RWPE2 (cell line): ENCODE results near the gene SNW1.
"Not testable (repeated sequence)": the region's sequence is repeated elsewhere in the genome, so short reads cannot be mapped to it uniquely, and the experiment has no call there.

ENCODE experiments used
- ATAC-seq: fragments of 200-7000 bp; cut with Tn5 transposase; 3 replicates; pipeline ENCODE4 v1.9.1; 2021; ENCODE audit warnings: low read depth
- DNase-seq: peaks from one replicate; pipeline ENCODE4 v3.0.0-alpha.2; 2020; ENCODE audit warnings: low spot score
- H3K27ac ChIP-seq: fragments of 450-650 bp; 2 replicates; pipeline ENCODE4 v1.5.1; 2017; ENCODE audit warnings: mild to moderate bottlenecking; ENCODE audit not compliant: poor library complexity, severe bottlenecking
- H3K27me3 ChIP-seq: fragments of 250-450 bp; sonication (Bioruptor Pico); 2 replicates; pipeline ENCODE4 v1.5.1; 2021; ENCODE audit warnings: mild to moderate bottlenecking, moderate library complexity; ENCODE audit not compliant: insufficient read depth, poor library complexity, severe bottlenecking
- H3K36me3 ChIP-seq: fragments of 250-450 bp; sonication (Bioruptor Pico); 2 replicates; pipeline ENCODE4 v1.5.1; 2020; ENCODE audit warnings: low read depth, mild to moderate bottlenecking, moderate library complexity
- H3K4me1 ChIP-seq: fragments of 250-450 bp; sonication (Bioruptor Pico); 2 replicates; pipeline ENCODE4 v1.5.1; 2021; ENCODE audit warnings: mild to moderate bottlenecking, moderate library complexity; ENCODE audit not compliant: insufficient read depth, poor library complexity, severe bottlenecking
- H3K4me3 ChIP-seq: fragments of 250-450 bp; sonication (Bioruptor Pico); 2 replicates; pipeline ENCODE4 v1.5.1; 2021; ENCODE audit warnings: mild to moderate bottlenecking, moderate library complexity; ENCODE audit not compliant: severe bottlenecking
- H3K9me3 ChIP-seq: fragments of 250-450 bp; sonication (Bioruptor Pico); 2 replicates; pipeline ENCODE4 v1.5.1; 2021; ENCODE audit warnings: mild to moderate bottlenecking, moderate library complexity; ENCODE audit not compliant: severe bottlenecking
- TF ChIP-seq, protein P1 (sequence below): fragments of 450-650 bp; IDR thresholded peaks from one replicate; pipeline ENCODE4 v1.5.1; 2017; ENCODE audit warnings: mild to moderate bottlenecking, moderate library complexity; ENCODE audit not compliant: poor library complexity, severe bottlenecking

SNW1 gene

DNA sequence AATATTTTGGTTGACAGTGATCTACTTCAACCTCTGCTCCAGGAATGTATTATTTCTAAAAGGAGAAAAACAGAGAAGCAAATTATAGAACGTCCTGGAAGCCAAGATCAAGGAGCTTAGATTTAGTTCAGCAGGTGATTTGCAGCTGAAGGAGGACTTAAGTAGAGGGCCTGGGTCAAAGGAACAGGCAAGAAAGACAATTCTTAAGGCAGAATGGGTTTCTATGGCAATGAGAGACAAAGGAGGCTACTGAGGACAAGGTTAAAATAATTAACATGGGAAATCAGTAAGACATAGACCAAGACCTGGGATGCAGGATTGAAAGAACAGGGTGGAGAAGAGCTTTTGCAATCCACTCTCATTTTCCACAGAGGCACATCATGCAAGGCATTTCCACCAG lies 2.4 kb upstream of the SNW1 start:
- no peak for ATAC-seq
- Histone ChIP-seq H3K4me3 (no peak overlapping the region), H3K36me3 (peaks cover 13% of the 10 kb centered on the region), H3K4me1 (peaks cover 8% of the 10 kb centered on the region), H3K27ac (no peak overlapping the region), H3K27me3 (no peaks in the 10 kb centered on the region), H3K9me3 (no peaks in the 10 kb centered on the region)
- TF ChIP-seq, protein P1, sequence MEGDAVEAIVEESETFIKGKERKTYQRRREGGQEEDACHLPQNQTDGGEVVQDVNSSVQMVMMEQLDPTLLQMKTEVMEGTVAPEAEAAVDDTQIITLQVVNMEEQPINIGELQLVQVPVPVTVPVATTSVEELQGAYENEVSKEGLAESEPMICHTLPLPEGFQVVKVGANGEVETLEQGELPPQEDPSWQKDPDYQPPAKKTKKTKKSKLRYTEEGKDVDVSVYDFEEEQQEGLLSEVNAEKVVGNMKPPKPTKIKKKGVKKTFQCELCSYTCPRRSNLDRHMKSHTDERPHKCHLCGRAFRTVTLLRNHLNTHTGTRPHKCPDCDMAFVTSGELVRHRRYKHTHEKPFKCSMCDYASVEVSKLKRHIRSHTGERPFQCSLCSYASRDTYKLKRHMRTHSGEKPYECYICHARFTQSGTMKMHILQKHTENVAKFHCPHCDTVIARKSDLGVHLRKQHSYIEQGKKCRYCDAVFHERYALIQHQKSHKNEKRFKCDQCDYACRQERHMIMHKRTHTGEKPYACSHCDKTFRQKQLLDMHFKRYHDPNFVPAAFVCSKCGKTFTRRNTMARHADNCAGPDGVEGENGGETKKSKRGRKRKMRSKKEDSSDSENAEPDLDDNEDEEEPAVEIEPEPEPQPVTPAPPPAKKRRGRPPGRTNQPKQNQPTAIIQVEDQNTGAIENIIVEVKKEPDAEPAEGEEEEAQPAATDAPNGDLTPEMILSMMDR: no peak
- no peak for DNase-seq

DNA sequence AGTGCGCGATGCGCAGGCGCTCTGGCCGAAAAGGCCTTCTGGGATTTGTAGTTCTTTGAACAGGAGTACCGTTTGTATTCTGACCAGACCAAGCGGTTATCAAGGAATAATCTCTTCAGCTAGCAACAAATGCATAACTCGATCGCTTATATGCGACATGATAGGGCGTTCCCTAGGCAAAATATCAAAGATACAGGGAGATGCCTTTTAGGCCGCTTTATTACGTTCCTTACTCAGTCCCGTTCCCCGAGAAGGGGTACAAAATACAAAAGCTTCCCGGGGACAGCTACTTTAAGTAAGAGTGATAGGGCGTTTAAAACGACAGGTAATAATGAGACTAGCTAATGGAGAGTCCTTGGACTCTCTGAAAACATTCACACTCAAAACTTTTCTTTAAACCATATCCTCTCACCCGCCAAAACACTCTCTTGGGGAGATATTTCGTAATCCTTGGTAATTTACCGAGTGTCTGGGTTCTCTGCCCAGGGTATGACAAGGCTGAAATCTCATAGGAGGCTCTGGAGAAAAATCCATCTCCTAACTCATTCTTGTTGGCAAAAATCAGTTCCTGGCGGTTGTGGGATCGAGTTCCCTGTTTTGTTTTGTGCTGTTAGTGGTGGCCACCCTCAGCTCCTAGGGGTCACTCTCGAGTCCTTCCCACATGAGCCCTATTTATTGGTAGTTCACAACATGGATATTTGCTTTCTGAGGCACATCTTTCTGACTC lies 412 bp upstream of the SNW1 start:
- no peaks in the 10 kb centered on the region for H3K9me3 ChIP-seq
- H3K36me3 ChIP-seq: peaks cover 25% of the 10 kb centered on the region
- H3K27me3 ChIP-seq: no peaks in the 10 kb centered on the region
- H3K4me3 ChIP-seq: peak overlapping the region; percentile 79
- peak overlapping the region; percentile 48 for H3K27ac ChIP-seq
- TF ChIP-seq, protein P1: peak; percentile 59
- DNase-seq (no peak), ATAC-seq (peak; percentile 10; the same call in 1 of the 3 replicates)
- peaks cover 8% of the 10 kb centered on the region for H3K4me1 ChIP-seq

DNA sequence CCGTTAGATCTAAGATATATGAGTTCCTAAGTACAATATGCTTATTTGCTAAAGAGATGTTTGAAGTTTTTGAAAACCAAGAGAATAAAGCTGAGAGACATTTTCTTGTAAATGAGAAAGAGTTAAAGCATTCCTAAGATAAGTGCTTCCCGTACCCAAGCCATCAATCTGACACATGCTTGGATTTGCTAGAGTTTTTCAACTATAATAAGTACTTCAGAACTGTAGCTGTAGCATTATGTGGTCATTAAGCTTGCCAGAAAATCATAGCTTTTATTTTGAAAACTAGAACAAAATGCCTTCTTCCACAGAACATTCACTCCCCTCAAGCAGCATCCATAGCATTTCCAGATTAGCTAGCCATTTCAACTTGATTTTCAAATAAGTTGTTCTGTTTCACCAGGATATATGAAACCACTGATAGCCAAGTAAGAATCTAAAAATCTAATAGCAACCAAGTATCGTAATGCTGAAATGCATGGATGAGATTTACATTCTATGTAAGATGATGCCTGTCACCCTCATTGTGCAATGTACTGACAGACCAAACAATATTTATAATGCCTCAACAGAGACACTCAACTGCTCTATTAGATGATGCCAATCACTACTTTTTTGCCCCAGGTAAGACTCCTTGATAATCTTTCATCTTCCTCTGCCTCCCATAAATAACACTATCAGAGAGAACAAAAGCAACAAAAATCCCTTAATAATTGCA lies 8.0 kb downstream of the SNW1 start:
- Histone ChIP-seq H3K27me3 (no peaks in the 10 kb centered on the region), H3K4me1 (no peaks in the 10 kb centered on the region), H3K4me3 (no peak overlapping the region), H3K36me3 (peaks cover 89% of the 10 kb centered on the region), H3K27ac (no peak overlapping the region), H3K9me3 (no peaks in the 10 kb centered on the region)
- DNase-seq (no peak), ATAC-seq (no peak)
- TF ChIP-seq, protein P1: no peak

DNA sequence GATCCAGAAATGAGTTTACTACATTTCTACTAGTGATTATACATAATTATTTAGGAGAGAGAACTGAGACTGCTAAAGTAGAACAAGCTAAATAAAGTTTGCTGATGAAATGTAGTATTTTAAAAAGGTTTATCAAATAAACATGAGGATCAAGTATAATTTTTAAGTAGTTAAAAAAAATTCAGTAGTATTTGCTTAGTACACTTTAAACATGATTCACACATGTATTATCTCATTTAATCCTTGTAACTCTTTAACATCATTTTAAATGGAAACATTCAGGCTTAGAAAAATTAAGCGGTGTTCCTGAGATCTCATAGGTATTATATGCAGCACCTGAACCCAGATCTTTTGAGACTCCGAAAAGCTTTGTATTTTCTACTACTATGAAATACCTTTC lies 8.7 kb downstream of the SNW1 start:
- Histone ChIP-seq H3K4me1 (no peaks in the 10 kb centered on the region), H3K9me3 (no peaks in the 10 kb centered on the region), H3K36me3 (peaks cover 86% of the 10 kb centered on the region), H3K4me3 (no peak overlapping the region), H3K27me3 (no peaks in the 10 kb centered on the region), H3K27ac (no peak overlapping the region)
- TF ChIP-seq, protein P1: no peak
- ATAC-seq (no peak), DNase-seq (no peak)

DNA sequence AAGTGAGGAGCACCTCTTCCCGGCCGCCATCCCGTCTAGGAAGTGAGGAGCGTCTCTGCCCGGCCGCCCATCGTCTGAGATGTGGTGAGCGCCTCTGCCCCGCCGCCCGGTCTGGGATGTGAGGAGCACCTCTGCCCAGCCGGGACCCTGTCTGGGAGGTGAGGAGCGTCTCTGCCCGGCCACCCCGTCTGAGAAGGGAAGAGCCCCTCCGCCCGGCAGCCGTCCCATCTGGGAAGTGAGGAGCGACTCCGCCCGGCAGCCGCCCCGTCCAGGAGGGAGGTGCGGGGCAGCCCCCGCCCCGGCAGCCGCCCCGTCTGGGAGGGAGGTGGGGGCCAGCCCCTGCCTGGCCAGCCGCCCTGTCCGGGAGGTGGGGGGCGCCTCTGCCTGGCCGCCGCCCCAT lies 13.5 kb downstream of the SNW1 start:
- DNase-seq, H3K4me3 ChIP-seq, ATAC-seq, H3K9me3 ChIP-seq, H3K27ac ChIP-seq, H3K4me1 ChIP-seq, H3K27me3 ChIP-seq: not testable (repeated sequence)
- peaks cover 79% of the 10 kb centered on the region for H3K36me3 ChIP-seq
